OCI-LY7 (cell line): ENCODE results near the gene KANK2. TPM values are rescaled to one million over a fixed set of nuclear protein-coding genes. Genes with fewer than 3 reads are reported as not detected.

Source experiments
- BruUV-seq: library from RNA; stranded (reverse); fragments of 400-500 nt; replicated peaks from 2 replicates; lab custom pipeline; 2021; lab: Mats Ljungman, UMichigan
- CTCF ChIA-PET: fragments of 300-600 bp; sonication (Branson Sonifier 250); formaldehyde crosslinking; loops from one replicate; lab custom pipeline; 2022; ENCODE audit warnings: antibody characterized with exemption; ENCODE audit not compliant: unreplicated experiment; lab: Charles Lee
- POLR2A ChIA-PET: fragments of 300-600 bp; sonication (Branson Sonifier 250); formaldehyde crosslinking; loops from one replicate; lab custom pipeline; 2022; ENCODE audit warnings: antibody characterized with exemption; lab: Charles Lee
- DNase-seq: peaks from one replicate; pipeline ENCODE4 v3.0.0-alpha.2; 2015; ENCODE audit warnings: low spot score
- H2AFZ ChIP-seq: fragments of 200-600 bp; sonication (generic), shearing (Covaris generic); 2 replicates; pipeline ENCODE4 v1.6.1; 2014; ENCODE audit warnings: mild to moderate bottlenecking, antibody characterized with exemption, low read length, moderate library complexity
- H3K27ac ChIP-seq: fragments of 200-600 bp; sonication (generic); 2 replicates; pipeline ENCODE4 v1.5.1; 2014; ENCODE audit warnings: mixed run types, low read depth, mild to moderate bottlenecking, moderate library complexity, low read length, inconsistent platforms; ENCODE audit not compliant: poor library complexity, severe bottlenecking
- H3K36me3 ChIP-seq: fragments of 200-600 bp; sonication (generic); 2 replicates; pipeline ENCODE4 v1.6.1; 2014; ENCODE audit warnings: mild to moderate bottlenecking, antibody characterized with exemption, low read length, moderate library complexity, mixed read lengths; ENCODE audit not compliant: insufficient read depth
- H3K4me1 ChIP-seq: fragments of 200-600 bp; sonication (generic); 2 replicates; pipeline ENCODE4 v1.5.1; 2014; ENCODE audit warnings: mild to moderate bottlenecking, low read length; ENCODE audit not compliant: insufficient read depth, poor library complexity, severe bottlenecking
- H3K4me2 ChIP-seq: fragments of 200-600 bp; sonication (generic); 2 replicates; pipeline ENCODE4 v1.6.1; 2014; ENCODE audit warnings: mild to moderate bottlenecking, low read length
- H3K4me3 ChIP-seq: fragments of 200-600 bp; sonication (generic); 2 replicates; pipeline ENCODE4 v1.5.1; 2014; ENCODE audit warnings: mild to moderate bottlenecking, low read depth, low read length; ENCODE audit not compliant: poor library complexity, severe bottlenecking
- H3K79me2 ChIP-seq: fragments of 200-600 bp; sonication (generic); 2 replicates; pipeline ENCODE4 v1.6.1; 2016; ENCODE audit warnings: low read depth, mild to moderate bottlenecking, low read length, moderate library complexity, mixed read lengths; ENCODE audit not compliant: insufficient read depth
- H3K9me2 ChIP-seq: fragments of 200-600 bp; sonication (generic); 2 replicates; pipeline ENCODE4 v1.6.1; 2016; ENCODE audit warnings: mild to moderate bottlenecking, low read length, mixed read lengths; ENCODE audit not compliant: insufficient read depth
- H3K9me3 ChIP-seq: fragments of 200-600 bp; sonication (generic); 2 replicates; pipeline ENCODE4 v1.6.1; 2014; ENCODE audit warnings: mild to moderate bottlenecking, mixed run types, low read length, mixed read lengths
- H4K20me1 ChIP-seq: fragments of 200-600 bp; sonication (generic); 2 replicates; pipeline ENCODE4 v1.6.1; 2014; ENCODE audit warnings: mild to moderate bottlenecking, antibody characterized with exemption, low read length, moderate library complexity, mixed read lengths; ENCODE audit not compliant: insufficient read depth
- CTCF ChIP-seq: fragments of 200-600 bp; sonication (generic); conservative IDR thresholded peaks from 2 replicates; pipeline ENCODE4 v1.5.1; 2014; ENCODE audit warnings: mild to moderate bottlenecking, antibody characterized with exemption, low read length, moderate library complexity, mixed read lengths
- EZH2phosphoT487 ChIP-seq: fragments of 200-600 bp; sonication (generic); IDR thresholded peaks from 2 replicates; pipeline ENCODE4 v1.6.1; 2018; ENCODE audit warnings: low read depth, borderline replicate concordance, mild to moderate bottlenecking, mixed run types, antibody characterized with exemption, low read length, moderate library complexity, mixed read lengths
- intact Hi-C: fragments of 100-400 bp; cut with micrococcal nuclease; formaldehyde crosslinking; loops from one replicate; pipeline ENCODE4 v1.10.0; 2022; ENCODE audit not compliant: unreplicated experiment
- total RNA-seq, 2 experiments: library from RNA; depleted of rRNA in 1 of 2; stranded (reverse); fragments of >200 nt in 1 of 2; shearing (Covaris generic) in 1 of 2; gene quantifications; 2 replicates each; pipeline ENCODE4 v1.2.3, GENCODE V29; 2014 to 2022

The KANK2 gene
- total RNA-seq, 2 experiments from 2014 or later = 174 to 186 TPM

- Histone ChIP-seq H3K36me3 (no peaks in the 10 kb centered on the region), H2AFZ (no peak overlapping the region), H3K79me2 (peaks cover 5% of the 10 kb centered on the region; the same call in 1 of the 2 replicates), H4K20me1 (no peaks in the 10 kb centered on the region), H3K9me3 (no peaks in the 10 kb centered on the region), H3K4me2 (no peak overlapping the region), H3K4me1 (peaks cover 57% of the 10 kb centered on the region), H3K27ac (no peak overlapping the region), H3K9me2 (no peaks in the 10 kb centered on the region), H3K4me3 (no peak overlapping the region)
- no TSS peak for BruUV-seq
- POLR2A ChIA-PET = interaction anchor here (0.8 kb wide), 1 partner anchor 305 kb away, joined by 4 read pairs; no protein-coding TSS in a partner anchor
- TF ChIP-seq EZH2phosphoT487 = no peak
- no peak for TF ChIP-seq CTCF
- DNase-seq = no peak
- CTCF ChIA-PET = no interaction called here
- intact Hi-C loops = loop anchor here (5.0 kb wide), 2 partner anchors 164 to 264 kb away; no protein-coding TSS in a partner anchor
Measured at GRCh38 chr19:11201791-11202190, 4.4 kb upstream of the KANK2 start.

- intact Hi-C loops = loop anchor here (5.0 kb wide), 2 partner anchors 164 to 264 kb away; no protein-coding TSS in a partner anchor
- H2AFZ ChIP-seq = no peak overlapping the region
- no peak overlapping the region for H3K27ac ChIP-seq
- no TSS peak for BruUV-seq
- H3K4me2 ChIP-seq = no peak overlapping the region
- no peak for DNase-seq
- POLR2A ChIA-PET = no interaction called here
- H3K4me1 ChIP-seq = peaks cover 48% of the 10 kb centered on the region
- TF ChIP-seq CTCF (no peak), EZH2phosphoT487 (no peak)
- H3K4me3 ChIP-seq = no peak overlapping the region
- H3K36me3 ChIP-seq = no peaks in the 10 kb centered on the region
- no peaks in the 10 kb centered on the region for H3K9me2 ChIP-seq
- peaks cover 10% of the 10 kb centered on the region for H3K79me2 ChIP-seq
- CTCF ChIA-PET = no interaction called here
- H3K9me3 ChIP-seq = no peaks in the 10 kb centered on the region
- no peaks in the 10 kb centered on the region for H4K20me1 ChIP-seq
Measured at GRCh38 chr19:11200931-11201330, 3.6 kb upstream of the KANK2 start.

GRCh38 chr19:11200015-11200574 is 2.8 kb upstream of the KANK2 start:
- peaks cover 47% of the 10 kb centered on the region for H3K4me1 ChIP-seq
- H4K20me1 ChIP-seq = no peaks in the 10 kb centered on the region
- no peak for DNase-seq
- CTCF ChIA-PET = no interaction called here
- H3K36me3 ChIP-seq = peaks cover 6% of the 10 kb centered on the region
- intact Hi-C loops = loop anchor here (5.0 kb wide), 2 partner anchors 163 to 263 kb away; no protein-coding TSS in a partner anchor
- no peak overlapping the region for H3K4me3 ChIP-seq
- H3K9me3 ChIP-seq = no peaks in the 10 kb centered on the region
- POLR2A ChIA-PET = no interaction called here
- H3K79me2 ChIP-seq = peaks cover 18% of the 10 kb centered on the region
- no peak overlapping the region for H3K4me2 ChIP-seq
- no peak for TF ChIP-seq EZH2phosphoT487
- TF ChIP-seq CTCF = no peak
- no peak overlapping the region for H3K27ac ChIP-seq
- no TSS peak for BruUV-seq
- no peak overlapping the region for H2AFZ ChIP-seq
- H3K9me2 ChIP-seq = no peaks in the 10 kb centered on the region
